ENCODE data around the gene EPHB3.

The EPHB3 gene

DNA sequence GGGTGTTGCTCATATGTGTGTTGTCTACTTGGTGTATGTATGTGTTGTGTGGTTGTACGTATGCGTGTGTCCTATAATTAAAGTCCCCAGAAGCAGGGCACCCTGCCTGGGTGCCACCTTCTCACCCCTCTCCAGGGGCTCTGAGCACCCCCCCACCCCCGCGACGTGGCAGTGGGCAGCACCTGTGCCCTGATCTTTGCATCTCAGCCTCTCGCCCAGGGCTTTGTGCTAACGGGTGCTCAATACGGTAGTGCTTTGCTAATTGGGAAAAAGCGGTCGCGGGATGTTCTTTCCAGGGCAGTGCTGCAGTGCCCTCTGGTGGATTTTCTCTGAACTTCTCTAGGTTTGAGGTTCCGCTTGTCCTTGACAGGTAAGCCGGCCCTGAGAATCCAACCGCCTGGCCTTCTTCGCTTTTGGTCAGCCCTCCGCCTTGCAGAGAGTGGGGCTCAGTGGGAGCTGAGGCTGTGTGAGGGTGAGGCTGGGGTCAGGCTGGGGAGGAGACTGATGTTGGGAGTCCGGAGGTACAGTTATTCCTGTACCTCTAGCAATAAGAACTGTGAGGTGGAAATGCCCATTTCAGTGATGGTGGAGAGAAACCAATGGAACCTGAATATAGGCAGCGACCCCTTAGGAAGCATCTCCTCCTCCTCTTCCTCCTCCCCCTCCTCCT lies 17.6 kb upstream of the EPHB3 start:
- peak; percentile 72 for DNase-seq

DNA sequence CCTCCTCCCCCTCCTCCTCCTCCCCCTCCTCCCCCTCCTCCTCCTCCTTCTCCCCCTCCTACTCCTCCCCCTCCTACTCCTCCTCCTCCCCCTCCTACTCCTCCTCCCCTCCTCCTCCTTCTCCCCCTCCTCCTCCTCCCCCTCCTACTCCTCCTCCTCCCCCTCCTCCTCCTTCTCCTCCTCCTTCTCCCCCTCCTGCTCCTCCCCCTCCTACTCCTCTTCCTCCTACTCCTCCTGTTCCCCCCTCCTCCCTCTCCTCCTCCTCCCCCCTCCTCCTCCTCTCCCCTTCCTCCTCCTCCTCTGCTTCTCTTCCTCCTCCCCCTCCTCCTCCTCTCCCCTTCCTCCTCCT lies 17.1 kb upstream of the EPHB3 start:
- no peak for DNase-seq

DNA sequence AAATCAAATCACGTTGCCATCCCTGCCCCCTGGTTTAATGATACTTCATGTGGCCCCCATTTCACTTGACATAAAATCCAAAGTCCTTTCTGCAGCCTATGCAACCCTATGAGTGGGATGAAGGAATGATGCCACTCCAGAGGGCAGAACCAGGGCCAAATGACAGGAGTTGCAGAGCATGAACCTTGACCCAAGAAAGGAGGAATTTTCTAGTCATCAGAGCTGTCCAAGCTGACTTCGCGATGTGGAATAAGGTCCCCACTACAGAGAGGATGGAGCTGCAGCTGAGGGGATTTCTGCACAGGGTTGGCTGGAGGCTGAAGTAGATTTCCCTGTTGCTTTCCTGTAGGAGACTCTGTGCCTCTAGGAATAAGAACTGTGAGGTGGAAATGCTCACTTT lies 15.8 kb upstream of the EPHB3 start:
- DNase-seq: no peak

DNA sequence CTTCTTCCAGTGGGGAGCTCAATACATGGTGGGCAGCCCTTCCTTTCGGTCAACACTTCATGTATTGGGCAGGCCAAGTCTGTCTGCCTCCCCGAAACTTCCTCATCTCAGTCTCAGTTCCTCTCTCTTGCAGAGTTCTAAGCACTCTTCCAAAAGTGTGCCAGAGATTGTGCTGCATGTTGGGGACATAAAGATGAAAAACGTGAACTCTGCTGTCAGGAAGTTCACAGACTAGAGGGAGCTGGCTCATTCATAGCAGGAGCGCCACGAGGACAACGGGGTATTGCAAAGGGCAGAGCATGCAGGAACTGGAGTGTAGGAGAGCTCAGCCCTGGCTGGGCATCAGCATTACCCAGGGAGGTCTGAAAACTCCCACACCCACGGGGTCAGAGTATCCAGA lies 15.3 kb upstream of the EPHB3 start:
- no peak for DNase-seq

DNA sequence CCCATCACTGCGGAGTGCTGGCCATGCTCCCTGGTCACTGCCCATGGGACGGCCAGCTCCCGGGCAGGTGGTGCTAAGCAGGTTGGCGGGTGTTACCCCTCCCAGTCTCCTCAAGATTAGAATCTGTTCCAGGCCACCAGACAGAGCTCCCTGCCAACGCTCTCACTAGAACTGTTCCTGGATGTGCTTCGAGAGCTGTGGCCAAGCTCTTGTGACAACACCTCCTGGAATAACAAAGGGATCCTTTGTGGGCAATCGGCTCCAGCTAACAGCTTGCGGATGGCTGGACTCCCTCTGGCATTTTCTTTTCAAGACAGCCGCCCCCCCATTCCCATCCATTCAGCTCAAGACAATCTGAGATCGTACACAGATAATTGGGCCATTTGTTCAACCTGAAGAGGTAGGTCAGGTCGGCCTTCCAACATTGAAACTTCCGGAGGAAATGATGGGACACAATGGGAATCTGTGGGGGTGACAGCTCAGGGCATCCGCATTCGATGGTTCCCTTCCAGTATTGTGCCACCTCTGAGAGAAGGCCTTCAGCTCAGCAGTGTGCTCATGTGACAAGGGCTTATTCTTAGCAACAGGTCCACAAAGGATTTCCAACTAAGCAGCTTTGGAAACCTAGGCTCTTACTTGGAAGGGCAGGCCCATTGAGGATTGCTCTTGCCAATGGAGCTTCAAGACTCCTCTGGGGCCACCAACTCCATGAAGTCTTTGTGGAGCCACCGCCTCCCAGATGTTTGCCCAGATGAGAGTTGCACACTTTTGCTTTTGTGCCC lies 11.6 kb upstream of the EPHB3 start:
- DNase-seq: peak; percentile 47

DNA sequence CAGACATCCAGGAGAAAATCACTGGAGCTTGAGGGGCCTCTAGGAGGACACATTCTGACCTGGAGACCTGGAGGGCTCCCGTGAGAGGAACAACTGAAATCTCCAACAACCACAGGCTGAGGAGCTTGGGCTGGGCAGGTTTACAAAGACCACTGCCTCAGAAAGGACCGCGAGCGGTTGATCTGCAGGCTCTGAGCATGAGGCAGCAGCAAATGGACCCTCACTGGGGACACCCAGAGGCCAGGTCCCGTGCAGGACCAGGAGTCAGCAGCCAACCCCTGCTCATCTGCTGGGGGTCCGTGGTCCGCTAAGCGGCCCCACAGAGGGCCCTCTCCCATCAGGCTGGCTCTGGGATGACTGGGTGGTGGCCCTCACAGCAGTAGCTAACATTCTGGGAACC lies 10.5 kb upstream of the EPHB3 start:
- DNase-seq: no peak

DNA sequence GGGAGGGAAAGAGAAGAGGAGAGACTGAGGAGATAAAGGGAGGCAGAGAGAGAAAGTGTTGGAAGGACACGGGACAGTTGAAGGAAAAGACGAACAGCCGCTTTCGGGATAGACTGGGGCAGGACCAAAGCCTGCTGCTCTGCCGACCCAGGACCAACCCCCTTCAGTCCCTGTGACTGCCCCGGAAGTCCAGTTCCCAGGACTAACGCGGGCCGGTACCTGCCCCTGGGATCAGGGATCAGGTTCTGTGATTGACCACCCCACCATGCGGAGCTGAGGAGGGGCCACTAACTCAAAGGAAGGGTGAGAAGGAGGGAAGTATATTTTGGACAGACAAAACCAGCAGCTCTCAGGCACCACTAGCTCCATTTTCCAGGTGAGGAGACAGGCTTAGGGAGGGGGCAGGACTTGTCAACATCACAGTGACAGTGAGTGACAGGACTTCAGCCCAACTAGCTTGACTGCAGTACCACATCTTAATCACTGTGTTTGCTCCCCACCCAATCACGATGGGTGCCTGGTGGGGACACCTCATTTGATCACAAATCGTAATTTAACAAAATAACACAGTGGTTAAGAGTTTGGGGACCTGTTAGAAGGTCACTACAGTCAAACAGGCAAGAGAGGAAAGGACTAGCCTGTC lies 9.8 kb upstream of the EPHB3 start:
- DNase-seq: no peak

DNA sequence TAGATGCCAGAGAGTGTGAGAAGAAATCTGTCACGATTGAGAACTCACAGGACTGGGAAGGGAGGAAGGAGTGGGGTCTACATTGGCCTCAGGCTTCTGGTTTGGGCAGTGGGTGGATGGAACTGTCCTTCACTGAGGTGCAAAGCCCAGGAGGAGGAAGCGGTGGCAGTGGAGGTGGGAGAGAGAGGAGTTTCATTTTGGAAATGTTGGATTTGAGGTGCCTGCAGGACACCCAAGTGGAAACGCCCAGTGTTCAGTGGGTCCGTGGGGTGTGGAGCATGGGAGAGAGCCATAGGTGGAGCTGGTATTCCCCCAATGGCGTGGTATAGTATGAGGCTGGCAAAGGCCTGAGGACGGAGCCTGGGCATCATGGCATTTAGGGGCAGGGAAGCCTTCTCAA lies 9.3 kb upstream of the EPHB3 start:
- no peak for DNase-seq

DNA sequence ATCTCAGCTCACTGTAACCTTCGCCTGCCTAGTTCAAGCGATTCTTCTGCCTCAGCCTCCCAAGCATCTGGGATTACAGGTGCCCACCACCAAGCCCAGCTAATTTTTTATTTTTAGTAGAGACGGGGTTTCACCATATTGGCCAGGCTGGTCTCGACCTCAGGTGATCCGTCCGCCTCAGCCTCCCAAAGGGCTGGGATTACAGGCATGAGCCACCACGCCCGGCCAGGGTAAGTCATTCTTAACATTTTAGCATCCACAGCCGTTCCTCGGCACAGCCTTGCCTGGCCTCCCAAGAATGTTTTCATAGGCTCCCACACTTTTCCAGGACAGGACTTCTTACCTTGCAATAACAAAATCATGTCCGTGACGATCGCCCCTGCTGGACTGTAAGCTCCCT lies 8.7 kb upstream of the EPHB3 start:
- no peak for DNase-seq

DNA sequence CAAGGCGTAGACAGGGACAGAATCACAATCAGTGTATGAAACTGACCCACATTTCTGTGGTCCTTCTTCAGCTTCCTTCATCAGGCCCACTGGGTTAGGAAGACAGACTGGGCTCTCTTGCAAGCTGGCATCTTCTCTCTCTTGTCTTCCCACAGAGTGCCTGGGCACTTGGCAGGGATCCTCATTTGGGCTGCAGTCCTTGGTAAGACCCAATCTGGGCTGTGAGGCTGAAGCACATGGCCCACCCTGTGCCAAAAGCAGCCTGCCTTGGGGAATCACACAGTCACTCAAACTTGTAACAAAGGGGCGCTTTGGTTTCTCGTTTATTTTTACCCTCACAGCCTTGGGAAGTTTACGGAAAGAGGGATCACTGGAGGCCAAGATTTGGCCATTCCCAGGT lies 8.2 kb upstream of the EPHB3 start:
- no peak for DNase-seq

DNA sequence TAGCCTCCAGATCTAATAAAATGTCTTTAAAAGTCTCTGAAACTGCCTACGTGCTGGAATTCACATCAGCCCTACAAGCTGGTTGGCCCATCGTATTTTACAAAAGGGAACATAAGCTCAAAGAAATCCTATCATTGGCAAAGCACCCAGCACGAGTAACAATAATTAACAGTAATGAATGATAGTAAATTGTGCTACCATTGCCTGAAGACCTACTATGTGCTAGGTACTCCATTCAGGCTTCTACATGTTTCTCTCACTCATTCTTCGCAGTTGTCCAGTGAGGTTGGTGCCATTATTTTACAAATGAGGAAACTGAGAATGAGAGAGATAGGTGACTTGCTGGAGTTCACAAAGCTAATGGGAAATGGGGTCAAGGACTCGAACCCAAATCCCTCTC lies 7.1 kb upstream of the EPHB3 start:
- DNase-seq: no peak

DNA sequence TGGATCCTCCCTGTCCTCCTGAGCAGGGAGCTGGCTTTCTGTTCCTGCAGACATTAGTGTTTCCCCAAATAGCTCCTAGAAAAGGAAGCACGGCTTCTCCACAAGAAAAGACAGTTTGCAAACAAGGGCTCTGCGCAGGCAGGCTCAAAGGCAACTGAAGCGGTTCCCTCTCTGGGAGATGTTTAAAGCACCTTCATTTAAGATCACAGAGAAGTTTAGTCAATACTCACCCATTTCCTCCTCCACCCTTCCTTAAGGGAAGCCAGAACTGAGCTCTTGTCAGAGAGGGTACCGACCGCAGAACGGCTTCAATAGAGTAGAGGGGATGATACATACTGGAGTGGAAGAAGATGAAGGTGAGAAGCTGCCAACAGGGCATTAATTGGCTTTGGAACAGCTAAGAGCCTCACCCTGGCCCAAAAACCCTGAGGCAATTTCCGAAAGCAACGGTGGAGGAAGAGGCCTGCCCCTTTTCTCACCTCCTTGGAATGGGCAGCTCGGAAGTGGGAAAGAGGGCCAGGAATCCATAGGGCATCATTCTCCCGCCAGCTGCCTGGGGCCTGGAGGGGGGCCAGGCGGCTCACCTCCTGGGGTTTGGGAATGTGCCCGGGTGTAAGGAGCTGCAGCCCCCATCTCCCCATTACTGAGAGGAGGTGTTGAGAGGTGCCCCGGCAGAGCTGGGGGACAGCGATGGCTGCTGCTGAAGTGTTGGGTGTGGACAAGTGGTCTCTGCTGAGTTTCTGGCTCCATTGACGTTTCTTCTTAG lies 4.8 kb upstream of the EPHB3 start:
- DNase-seq: no peak

DNA sequence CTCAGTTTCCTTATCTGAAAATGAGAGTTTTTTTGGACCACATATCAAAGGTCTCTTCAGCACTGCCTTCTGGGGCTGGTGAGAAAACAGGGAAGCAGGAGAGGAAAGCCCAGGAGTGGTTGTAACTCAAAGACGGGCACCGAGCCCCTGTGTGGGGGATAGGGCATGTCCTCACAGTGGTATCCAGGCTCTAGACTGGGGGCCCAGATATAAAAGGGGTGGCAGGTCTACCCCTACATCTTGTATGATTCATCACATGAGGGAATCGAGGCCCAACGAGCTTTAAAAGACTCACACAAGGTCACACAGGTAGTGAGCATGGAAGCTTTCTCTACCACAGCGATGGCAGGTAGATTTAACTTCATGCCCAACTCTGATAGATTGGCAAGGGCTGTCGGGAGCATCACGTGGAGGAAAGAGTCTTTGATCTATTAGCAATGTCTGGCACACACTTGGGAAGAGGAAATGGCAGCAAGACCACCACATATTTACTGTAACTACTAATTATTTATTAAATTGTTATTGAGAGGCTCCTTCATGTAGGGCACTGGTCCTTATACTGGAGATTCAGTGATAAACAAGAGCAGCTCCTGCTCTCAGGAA lies 4.1 kb upstream of the EPHB3 start:
- DNase-seq: no peak

DNA sequence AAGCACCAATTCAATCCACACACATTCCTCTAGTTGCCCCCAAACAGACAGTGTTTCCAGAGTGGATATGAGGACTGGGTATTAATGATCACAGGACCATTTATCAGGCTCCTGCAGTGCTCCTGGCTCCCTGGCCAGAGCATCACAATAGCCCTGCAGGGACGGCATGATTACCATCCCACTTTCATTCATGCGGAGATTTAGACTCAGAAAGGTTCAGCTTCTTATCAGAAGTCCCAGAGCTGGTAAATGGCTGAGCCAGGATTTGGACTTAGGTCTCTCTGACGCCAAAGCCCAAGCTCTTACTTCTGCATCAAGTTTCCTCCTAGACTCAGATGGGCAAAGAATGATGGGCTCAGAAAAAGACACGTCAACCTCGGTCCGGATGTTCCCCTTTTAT lies 2.9 kb upstream of the EPHB3 start:
- no peak for DNase-seq

DNA sequence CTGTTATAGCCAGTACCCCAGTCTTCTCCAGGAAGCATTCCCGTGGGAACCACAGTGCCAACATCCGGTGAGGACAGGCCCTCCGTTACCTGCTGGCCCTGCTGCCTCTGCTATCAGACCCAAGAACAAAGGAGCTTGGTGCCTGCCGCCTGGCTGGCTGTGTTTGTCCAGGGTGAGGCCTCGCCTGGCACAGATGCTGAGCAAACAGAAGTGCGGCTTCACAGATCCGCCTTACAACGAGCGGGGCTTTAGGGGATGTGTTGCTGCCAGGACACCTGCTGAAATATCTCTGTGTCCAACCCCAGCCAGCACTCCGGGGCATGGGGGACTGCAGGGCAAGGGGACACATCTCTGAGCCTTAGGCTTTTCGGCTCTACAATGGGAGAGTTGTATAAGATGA lies 2.2 kb upstream of the EPHB3 start:
- DNase-seq: peak; percentile 72

DNA sequence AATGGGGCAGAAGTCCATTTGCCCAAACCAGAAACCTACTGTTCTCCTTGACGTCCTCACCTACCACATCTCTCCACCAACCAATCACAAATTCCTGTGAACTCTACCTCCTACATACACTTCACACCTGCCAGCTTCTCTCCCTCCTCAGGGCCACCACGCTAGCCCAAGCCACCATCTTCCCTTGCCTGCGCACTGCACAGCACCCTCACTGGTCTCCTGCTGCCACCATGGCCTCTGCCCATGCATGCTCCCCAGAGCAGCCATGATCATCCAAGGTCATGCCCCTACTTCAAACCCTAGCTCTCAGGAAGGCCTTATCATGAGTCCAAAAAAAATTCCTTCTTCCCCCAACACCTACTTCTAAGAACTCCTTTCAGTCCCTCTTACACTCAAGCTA lies 1.1 kb upstream of the EPHB3 start:
- DNase-seq: no peak

DNA sequence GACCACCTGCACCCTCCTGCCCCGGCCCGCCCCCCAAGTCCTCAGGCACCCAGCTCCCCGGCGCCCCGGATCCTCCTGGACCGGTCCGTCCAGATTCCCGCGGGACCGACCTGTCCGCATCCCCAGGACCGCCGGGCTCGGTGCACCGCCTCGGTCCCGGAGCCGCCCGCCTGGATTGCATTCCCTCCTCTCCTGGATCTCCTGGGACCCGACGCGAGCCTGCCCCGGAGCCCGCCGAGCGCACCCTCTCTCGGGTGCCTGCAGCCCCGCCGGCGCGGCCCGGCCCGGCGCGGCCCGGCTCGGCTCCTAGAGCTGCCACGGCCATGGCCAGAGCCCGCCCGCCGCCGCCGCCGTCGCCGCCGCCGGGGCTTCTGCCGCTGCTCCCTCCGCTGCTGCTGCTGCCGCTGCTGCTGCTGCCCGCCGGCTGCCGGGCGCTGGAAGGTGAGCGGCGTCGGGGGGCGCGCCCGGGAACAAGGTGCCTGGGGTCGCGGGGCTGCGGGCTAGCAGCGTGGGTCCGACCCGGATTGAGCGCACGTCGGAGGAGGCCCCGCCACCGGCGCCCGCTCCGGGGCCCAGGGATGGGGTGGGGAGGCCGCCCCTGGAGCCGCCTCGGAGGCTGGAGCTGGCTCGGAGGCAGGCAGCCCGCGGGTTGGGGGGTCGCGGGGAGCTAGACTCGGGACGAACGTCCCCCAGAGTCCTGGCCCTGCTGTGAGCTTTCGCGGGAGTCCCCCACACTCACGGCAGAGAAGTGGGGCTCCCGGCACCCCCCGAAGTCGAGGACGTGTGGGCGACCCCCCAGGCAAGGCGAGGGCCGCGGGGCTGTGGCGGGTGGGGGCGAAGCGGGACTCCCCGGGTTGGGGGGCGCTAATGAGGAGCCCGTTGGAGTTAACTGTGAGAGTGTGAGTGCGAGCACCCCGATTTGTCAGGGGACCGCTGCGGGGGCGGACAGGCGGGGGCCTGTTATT lies 610 bp downstream of the EPHB3 start:
- no peak for DNase-seq

DNA sequence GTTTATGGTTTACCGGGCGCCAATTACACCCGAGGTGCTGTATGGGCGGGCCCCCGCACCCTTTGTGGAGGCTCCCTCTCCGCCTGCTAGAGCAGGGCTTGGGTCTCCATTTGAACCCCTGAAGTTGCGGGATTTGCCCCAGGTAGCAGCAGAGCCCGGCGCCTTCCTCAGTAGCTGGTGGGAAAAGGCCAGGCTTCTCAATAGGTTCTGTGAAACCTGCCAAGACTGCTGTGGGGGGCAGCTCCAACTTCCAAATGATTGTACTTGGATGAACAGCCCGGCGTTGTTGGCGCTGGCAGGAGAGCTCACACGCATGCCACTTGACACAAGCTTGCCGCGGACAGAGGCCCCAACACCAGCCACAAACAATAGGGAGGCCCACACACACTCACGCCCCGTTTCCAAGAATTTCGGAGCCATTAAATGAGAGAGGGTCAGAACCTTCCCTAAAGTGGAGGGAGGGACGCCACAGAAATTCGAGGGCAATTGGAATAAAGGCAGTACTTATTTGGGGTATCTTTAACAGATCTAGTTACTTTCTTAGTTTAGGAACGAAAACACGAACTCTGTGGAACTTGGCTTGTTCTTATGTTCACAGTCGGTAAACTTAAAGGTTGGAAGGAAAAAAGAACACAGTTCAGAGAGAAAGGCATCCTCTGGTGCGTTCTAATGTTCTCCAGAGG lies 1.4 kb downstream of the EPHB3 start:
- no peak for DNase-seq

DNA sequence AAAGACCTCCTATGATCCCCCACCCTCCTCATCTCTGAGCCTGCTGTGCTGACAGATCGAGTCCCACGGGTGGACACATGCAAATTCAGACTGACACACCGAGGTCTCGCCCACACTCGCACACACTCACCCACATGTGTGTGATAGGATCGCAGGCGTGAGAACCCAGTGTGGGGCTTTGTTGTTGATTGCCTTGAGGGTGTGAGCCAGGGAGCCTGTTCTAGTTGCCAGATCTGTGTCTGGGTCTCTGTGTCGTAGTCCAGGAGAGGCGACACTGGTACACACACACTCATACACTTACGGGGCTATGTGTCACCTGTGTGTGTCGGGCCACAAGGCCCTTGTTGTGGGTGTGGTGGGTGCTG lies 2.0 kb downstream of the EPHB3 start:
- DNase-seq: no peak

DNA sequence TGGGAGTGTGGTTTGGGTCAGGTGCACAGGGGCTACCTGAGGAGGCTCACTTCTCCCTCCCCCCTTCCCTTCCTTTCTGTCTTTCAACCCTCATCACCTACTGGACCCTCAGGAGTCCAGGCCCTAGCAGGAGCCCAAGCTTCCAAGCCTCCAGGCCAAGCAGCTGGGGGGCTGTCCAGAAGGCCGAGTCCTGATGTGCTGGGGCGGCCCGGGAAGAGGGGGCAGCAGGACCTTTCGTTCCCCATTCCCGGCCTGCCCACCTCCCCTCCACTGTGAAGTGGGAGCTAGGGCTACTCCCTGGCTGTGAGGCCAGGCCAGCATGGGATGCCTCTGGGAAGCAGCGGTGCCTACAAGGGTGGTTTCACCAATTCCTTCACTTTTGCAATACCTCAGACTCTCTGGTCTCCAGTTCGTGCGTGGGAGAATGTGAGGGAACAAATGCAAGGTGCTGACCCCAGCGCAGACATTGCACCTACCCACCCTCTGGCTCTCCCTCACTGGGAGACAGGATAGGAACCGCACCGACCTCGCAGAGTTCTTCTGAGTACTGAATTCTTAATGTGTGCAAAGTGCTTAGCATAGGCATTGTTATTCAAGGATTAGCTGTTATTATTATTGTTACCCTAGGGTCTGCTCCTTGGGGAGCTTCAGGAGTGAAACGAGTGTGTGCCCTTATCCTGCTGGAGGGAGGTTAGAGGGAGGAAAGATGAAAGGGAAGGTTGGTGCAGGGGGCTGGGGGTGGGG lies 2.5 kb downstream of the EPHB3 start:
- DNase-seq: no peak
